MM.1S (cell line): ENCODE data around the gene STAMBP.

Experiments used
- DNase-seq: peaks from one replicate; pipeline ENCODE4 v3.0.0-alpha.2; 2015
- H2AFZ ChIP-seq: fragments of 300-600 bp; sonication (generic); 2 replicates; pipeline ENCODE4 v1.6.0; 2016; ENCODE audit warnings: antibody characterized with exemption, low read length
- H3F3A ChIP-seq: fragments of 300-600 bp; sonication (generic); 2 replicates; pipeline ENCODE4 v1.6.1; 2016; ENCODE audit warnings: mild to moderate bottlenecking, antibody characterized with exemption, low read length, moderate library complexity, mixed read lengths; ENCODE audit not compliant: insufficient read depth
- H3K27ac ChIP-seq: fragments of 300-600 bp; sonication (generic); 2 replicates; pipeline ENCODE4 v1.5.1; 2016; ENCODE audit warnings: mild to moderate bottlenecking, low read length
- H3K27me3 ChIP-seq: fragments of 300-600 bp; sonication (generic); replicated peaks from 2 replicates; pipeline ENCODE4 v1.6.0; 2016; ENCODE audit warnings: low read length; ENCODE audit not compliant: insufficient read depth
- H3K36me3 ChIP-seq: fragments of 300-600 bp; sonication (generic); replicated peaks from 2 replicates; pipeline ENCODE4 v1.6.1; 2016; ENCODE audit warnings: mild to moderate bottlenecking, low read length, mixed read lengths; ENCODE audit not compliant: insufficient read depth
- H3K4me1 ChIP-seq: fragments of 300-600 bp; sonication (generic); 2 replicates; pipeline ENCODE4 v1.6.1; 2016; ENCODE audit warnings: low read length, mixed read lengths
- H3K4me2 ChIP-seq: fragments of 300-600 bp; sonication (generic); 2 replicates; pipeline ENCODE4 v1.6.0; 2016; ENCODE audit warnings: low read depth, low read length
- H3K4me3 ChIP-seq: fragments of 300-600 bp; sonication (generic); 2 replicates; pipeline ENCODE4 v1.5.1; 2016; ENCODE audit warnings: low read length, mixed read lengths
- H3K79me2 ChIP-seq: fragments of 300-600 bp; sonication (generic); 2 replicates; pipeline ENCODE4 v1.6.1; 2016; ENCODE audit warnings: mixed run types, low read length, mixed read lengths
- H3K9ac ChIP-seq: fragments of 300-600 bp; sonication (generic); 2 replicates; pipeline ENCODE4 v1.6.1; 2016; ENCODE audit warnings: low read length, mixed read lengths
- H3K9me2 ChIP-seq: fragments of 300-600 bp; sonication (generic); replicated peaks from 2 replicates; pipeline ENCODE4 v1.6.1; 2016; ENCODE audit warnings: mild to moderate bottlenecking, low read length, mixed read lengths; ENCODE audit not compliant: insufficient read depth
- H3K9me3 ChIP-seq: fragments of 300-600 bp; sonication (generic); replicated peaks from 2 replicates; pipeline ENCODE4 v1.6.1; 2016; ENCODE audit warnings: mild to moderate bottlenecking, low read length, mixed read lengths; ENCODE audit not compliant: insufficient read depth
- H4K20me1 ChIP-seq: fragments of 300-600 bp; sonication (generic); 2 replicates; pipeline ENCODE4 v1.6.1; 2016; ENCODE audit warnings: mild to moderate bottlenecking, low read length, moderate library complexity, mixed read lengths; ENCODE audit not compliant: insufficient read depth
- EZH2 ChIP-seq: fragments of 300-600 bp; sonication (generic); optimal IDR thresholded peaks from 2 replicates; pipeline ENCODE3; 2017; ENCODE audit warnings: low read depth, mild to moderate bottlenecking, antibody characterized with exemption, low read length, mixed read lengths
- EZH2phosphoT487 ChIP-seq: fragments of 300-600 bp; sonication (generic); IDR thresholded peaks from 2 replicates; pipeline ENCODE4 v1.6.1; 2018; ENCODE audit warnings: antibody characterized with exemption, low read length
- TF ChIP-seq, protein P1 (sequence below): fragments of 300-600 bp; sonication (generic); IDR thresholded peaks from 2 replicates; pipeline ENCODE4 v1.5.1; 2016; ENCODE audit warnings: antibody characterized with exemption, low read length, mixed read lengths

STAMBP gene

DNA sequence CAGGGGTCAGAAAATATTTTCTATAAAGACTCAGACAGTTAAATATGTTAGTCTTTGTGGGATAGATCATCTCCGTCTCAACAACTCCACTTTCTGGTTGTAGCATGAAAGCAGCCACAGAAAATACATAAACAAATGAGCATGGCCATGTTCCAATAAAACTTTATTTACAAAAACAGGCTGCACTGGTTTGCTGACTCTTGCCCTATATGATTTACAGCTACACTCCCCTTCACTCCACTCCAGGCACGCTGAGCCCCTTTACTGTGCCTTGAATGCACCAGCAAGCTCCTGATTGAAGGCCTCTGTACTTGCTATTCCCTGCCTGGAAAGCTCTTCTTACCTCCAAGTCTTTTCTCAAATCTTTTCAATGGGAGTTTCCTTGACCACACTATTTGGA is 5.8 kb upstream of the STAMBP start:
- no peaks in the 10 kb centered on the region for H4K20me1 ChIP-seq
- H3F3A ChIP-seq = no peaks in the 10 kb centered on the region; the same call in 1 of the 2 replicates
- H3K27me3 ChIP-seq = no peaks in the 10 kb centered on the region
- H3K9me2 ChIP-seq = no peaks in the 10 kb centered on the region
- H3K9me3 ChIP-seq = no peaks in the 10 kb centered on the region
- TF ChIP-seq EZH2phosphoT487 = no peak
- TF ChIP-seq, protein P1, sequence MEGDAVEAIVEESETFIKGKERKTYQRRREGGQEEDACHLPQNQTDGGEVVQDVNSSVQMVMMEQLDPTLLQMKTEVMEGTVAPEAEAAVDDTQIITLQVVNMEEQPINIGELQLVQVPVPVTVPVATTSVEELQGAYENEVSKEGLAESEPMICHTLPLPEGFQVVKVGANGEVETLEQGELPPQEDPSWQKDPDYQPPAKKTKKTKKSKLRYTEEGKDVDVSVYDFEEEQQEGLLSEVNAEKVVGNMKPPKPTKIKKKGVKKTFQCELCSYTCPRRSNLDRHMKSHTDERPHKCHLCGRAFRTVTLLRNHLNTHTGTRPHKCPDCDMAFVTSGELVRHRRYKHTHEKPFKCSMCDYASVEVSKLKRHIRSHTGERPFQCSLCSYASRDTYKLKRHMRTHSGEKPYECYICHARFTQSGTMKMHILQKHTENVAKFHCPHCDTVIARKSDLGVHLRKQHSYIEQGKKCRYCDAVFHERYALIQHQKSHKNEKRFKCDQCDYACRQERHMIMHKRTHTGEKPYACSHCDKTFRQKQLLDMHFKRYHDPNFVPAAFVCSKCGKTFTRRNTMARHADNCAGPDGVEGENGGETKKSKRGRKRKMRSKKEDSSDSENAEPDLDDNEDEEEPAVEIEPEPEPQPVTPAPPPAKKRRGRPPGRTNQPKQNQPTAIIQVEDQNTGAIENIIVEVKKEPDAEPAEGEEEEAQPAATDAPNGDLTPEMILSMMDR = no peak
- TF ChIP-seq EZH2 = no peak
- no peaks in the 10 kb centered on the region for H3K79me2 ChIP-seq
- H3K4me2 ChIP-seq = no peak overlapping the region
- no peak overlapping the region for H3K9ac ChIP-seq
- no peaks in the 10 kb centered on the region for H3K36me3 ChIP-seq
- peaks cover 17% of the 10 kb centered on the region for H3K4me1 ChIP-seq
- H3K27ac ChIP-seq = no peak overlapping the region
- no peak for DNase-seq
- no peak overlapping the region for H3K4me3 ChIP-seq
- peak overlapping the region; percentile 10; the same call in 1 of the 2 replicates for H2AFZ ChIP-seq

DNA sequence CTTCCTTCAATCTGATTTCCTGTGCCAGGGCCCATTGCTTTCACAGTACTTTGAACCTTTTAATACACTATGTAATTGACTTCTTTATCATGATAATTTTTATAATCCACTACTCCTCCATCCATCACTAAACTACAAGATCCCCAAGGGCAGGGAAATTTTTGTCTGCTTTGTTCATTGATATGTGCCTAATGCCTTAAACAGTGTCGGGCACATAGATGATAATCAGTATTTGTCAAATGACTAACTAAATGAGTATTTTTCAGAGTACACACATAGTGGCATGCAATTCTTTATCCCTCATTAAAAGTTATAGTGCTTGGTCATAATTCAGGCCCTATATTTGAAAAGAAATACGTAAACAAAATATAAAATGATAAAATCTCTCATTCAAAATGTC is 5.3 kb upstream of the STAMBP start:
- Histone ChIP-seq H3K27me3 (no peaks in the 10 kb centered on the region), H3K4me3 (no peak overlapping the region)
- DNase-seq = no peak

DNA sequence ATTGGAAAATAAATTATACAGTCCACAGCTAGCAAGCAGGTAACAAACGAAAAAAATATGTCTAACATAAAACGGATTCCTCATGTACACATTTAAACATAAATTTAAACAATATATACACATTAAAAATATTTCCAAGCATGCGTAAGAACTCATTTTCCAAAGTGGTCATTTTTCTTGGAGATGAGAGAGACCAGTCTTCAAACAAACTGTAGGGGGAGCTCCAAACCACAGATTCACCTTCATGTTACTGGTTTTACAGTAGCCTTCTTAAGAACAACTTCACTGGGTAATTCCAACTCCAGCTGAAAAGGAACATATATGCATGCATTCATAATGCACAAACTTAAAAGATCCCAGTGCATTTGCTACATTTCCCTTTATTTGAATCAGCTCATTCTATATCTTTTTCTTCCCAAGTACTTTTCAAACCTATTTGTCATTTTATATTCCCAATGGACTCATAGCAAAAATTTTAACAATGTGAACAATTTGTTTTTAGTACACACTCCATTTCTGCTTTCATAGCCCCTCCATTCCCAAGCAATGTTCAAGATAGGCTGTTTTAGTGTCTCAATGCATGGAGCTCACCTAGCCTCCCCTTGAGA is 4.7 kb upstream of the STAMBP start:
- H3K9me2 ChIP-seq = no peaks in the 10 kb centered on the region
- no peaks in the 10 kb centered on the region for H3K36me3 ChIP-seq
- H3K9me3 ChIP-seq = no peaks in the 10 kb centered on the region
- H3K79me2 ChIP-seq = peaks cover 5% of the 10 kb centered on the region
- H4K20me1 ChIP-seq = no peaks in the 10 kb centered on the region
- H3K4me3 ChIP-seq = no peak overlapping the region
- no peak overlapping the region for H3K27ac ChIP-seq
- no peak overlapping the region for H2AFZ ChIP-seq
- H3K4me1 ChIP-seq = peaks cover 17% of the 10 kb centered on the region
- H3K9ac ChIP-seq = no peak overlapping the region
- H3K27me3 ChIP-seq = no peaks in the 10 kb centered on the region
- DNase-seq = peak; percentile 70
- TF ChIP-seq, protein P1 = peak; percentile 71
- no peak for TF ChIP-seq EZH2
- no peak overlapping the region for H3K4me2 ChIP-seq
- H3F3A ChIP-seq = no peaks in the 10 kb centered on the region; the same call in 1 of the 2 replicates

More for the DNA sequence above, 5.3 kb upstream of the STAMBP start:
- TF ChIP-seq, protein P1 = no peak
- TF ChIP-seq EZH2phosphoT487 = no peak
- TF ChIP-seq EZH2 = no peak
- H4K20me1 ChIP-seq = no peaks in the 10 kb centered on the region
- no peaks in the 10 kb centered on the region for H3K9me2 ChIP-seq
- H3K4me1 ChIP-seq = peaks cover 17% of the 10 kb centered on the region
- no peak overlapping the region for H3K27ac ChIP-seq
- 0 out of 2 replicates have a peak, but pooled peaks cover 1% of the 10 kb centered on the region for H3K79me2 ChIP-seq
- no peak overlapping the region for H3K9ac ChIP-seq
- H3K4me2 ChIP-seq = no peak overlapping the region
- no peaks in the 10 kb centered on the region for H3K9me3 ChIP-seq
- no peak overlapping the region for H2AFZ ChIP-seq
- no peaks in the 10 kb centered on the region for H3K36me3 ChIP-seq
- no peaks in the 10 kb centered on the region; the same call in 1 of the 2 replicates for H3F3A ChIP-seq
